GM23248 (cell line): ENCODE data around the gene PLPPR1.

Experiments
- EZH2 ChIP-seq: fragments of 200-600 bp; sonication (generic); IDR thresholded peaks from 2 replicates; pipeline ENCODE4 v1.6.1; 2018; ENCODE audit warnings: antibody characterized with exemption, mild to moderate bottlenecking; ENCODE audit not compliant: insufficient read depth, poor library complexity, severe bottlenecking
- EZH2phosphoT487 ChIP-seq: fragments of 200-600 bp; sonication (generic); IDR thresholded peaks from 2 replicates; pipeline ENCODE4 v1.6.1; 2018; ENCODE audit warnings: antibody characterized with exemption, moderate library complexity, mild to moderate bottlenecking, low read depth; ENCODE audit not compliant: insufficient read depth

DNA sequence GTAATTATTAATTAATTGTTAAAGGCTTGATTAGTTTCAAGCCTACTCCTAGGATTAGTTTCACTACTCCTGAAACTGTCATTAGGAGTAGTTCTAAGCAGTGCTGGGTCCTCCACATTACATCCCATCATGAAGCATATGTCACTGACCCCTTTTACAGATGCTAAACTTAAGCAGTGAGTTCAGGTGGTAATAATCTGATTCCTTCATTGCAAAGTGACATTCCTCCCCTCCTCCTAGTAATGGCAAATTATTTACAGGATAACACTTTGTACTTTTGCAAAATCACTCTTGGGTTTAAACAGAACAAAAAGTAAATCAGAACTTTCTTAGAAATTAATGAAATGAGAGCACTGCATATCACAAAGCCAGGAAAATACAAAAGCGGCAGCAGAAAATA lies 303.8 kb downstream of the PLPPR1 start:
- TF ChIP-seq EZH2 (no peak), EZH2phosphoT487 (no peak)
